SK-N-SH (cell line): ENCODE measurements around the gene CCSER1.

Experiments used
- RCOR1 ChIP-seq: fragments of 150-350 bp; IDR thresholded peaks from 2 replicates; pipeline ENCODE4 v1.6.1; 2017; ENCODE audit warnings: antibody characterized with exemption, low read length
- TF ChIP-seq, protein P1 (sequence below): fragments of 200-600 bp; sonication (generic); IDR thresholded peaks from 2 replicates; pipeline ENCODE4 v1.6.1; 2017; ENCODE audit warnings: antibody characterized with exemption, mild to moderate bottlenecking, moderate library complexity

- TF ChIP-seq, protein P1, sequence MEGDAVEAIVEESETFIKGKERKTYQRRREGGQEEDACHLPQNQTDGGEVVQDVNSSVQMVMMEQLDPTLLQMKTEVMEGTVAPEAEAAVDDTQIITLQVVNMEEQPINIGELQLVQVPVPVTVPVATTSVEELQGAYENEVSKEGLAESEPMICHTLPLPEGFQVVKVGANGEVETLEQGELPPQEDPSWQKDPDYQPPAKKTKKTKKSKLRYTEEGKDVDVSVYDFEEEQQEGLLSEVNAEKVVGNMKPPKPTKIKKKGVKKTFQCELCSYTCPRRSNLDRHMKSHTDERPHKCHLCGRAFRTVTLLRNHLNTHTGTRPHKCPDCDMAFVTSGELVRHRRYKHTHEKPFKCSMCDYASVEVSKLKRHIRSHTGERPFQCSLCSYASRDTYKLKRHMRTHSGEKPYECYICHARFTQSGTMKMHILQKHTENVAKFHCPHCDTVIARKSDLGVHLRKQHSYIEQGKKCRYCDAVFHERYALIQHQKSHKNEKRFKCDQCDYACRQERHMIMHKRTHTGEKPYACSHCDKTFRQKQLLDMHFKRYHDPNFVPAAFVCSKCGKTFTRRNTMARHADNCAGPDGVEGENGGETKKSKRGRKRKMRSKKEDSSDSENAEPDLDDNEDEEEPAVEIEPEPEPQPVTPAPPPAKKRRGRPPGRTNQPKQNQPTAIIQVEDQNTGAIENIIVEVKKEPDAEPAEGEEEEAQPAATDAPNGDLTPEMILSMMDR: no peak
- no peak for TF ChIP-seq RCOR1
Measured at GRCh38 chr4:91092398-91092980, 965.3 kb downstream of the CCSER1 start.
